HepG2 (cell line): ENCODE data around the gene VCP. TPM values are rescaled to one million over a fixed set of nuclear protein-coding genes. Genes with fewer than 3 reads are reported as not detected.
A peak's percentile ranks its signal among the peaks of the same experiment; 100 is the strongest.

Experiments used
- ATF1 ChIP-seq: IDR thresholded peaks from 2 replicates; pipeline ENCODE4 v1.6.1; 2016; ENCODE audit warnings: mild to moderate bottlenecking, control low read depth
- EED ChIP-seq: sonication (generic); formaldehyde crosslinking; IDR thresholded peaks from 2 replicates; pipeline ENCODE4 v1.5.0; 2020; ENCODE audit warnings: mild to moderate bottlenecking, missing genetic modification reagents
- HMGXB3 ChIP-seq: sonication (generic); formaldehyde crosslinking; IDR thresholded peaks from 2 replicates; pipeline ENCODE4 v1.4.0; 2020; ENCODE audit warnings: missing genetic modification reagents, borderline replicate concordance
- IRF9 ChIP-seq: sonication (generic); formaldehyde crosslinking; IDR thresholded peaks from 2 replicates; pipeline ENCODE4 v1.8.0; 2022; ENCODE audit warnings: missing genetic modification reagents, mild to moderate bottlenecking, borderline replicate concordance
- MAZ ChIP-seq, 2 experiments: sonication (generic) in 1 of 2; formaldehyde crosslinking in 1 of 2; IDR thresholded peaks; 2 replicates each; pipeline versions ENCODE4 v1.5.0 to v1.6.1; 2012 to 2020; ENCODE audit warnings: low read depth in 2 of 2, mild to moderate bottlenecking in 2 of 2, borderline replicate concordance in 1 of 2, improper control_type of control experiment in 1 of 2, low read length in 1 of 2, missing genetic modification reagents in 1 of 2, moderate library complexity in 1 of 2
- NONO ChIP-seq, 2 experiments: fragments of 450-650 bp in 1 of 2; sonication (generic) in 1 of 2; formaldehyde crosslinking in 1 of 2; IDR thresholded peaks in 1 of 2; conservative IDR thresholded peaks in 1 of 2; 2 replicates each; pipeline versions ENCODE4 v1.6.1 to v1.8.0; 2017 to 2022; ENCODE audit warnings: mild to moderate bottlenecking in 1 of 2, missing genetic modification reagents in 1 of 2, moderate library complexity in 1 of 2
- NPAS2 ChIP-seq: sonication (generic); formaldehyde crosslinking; IDR thresholded peaks from 2 replicates; pipeline ENCODE4 v1.8.0; 2022; ENCODE audit warnings: mild to moderate bottlenecking, missing genetic modification reagents, borderline replicate concordance
- POLR2A ChIP-seq, 2 experiments: IDR thresholded peaks; 2 replicates each; pipeline ENCODE4 v1.6.1; 2011; ENCODE audit warnings: low read depth in 2 of 2, low read length in 2 of 2, mild to moderate bottlenecking in 1 of 2, moderate library complexity in 1 of 2; ENCODE audit not compliant: insufficient read depth in 1 of 2
- RARA ChIP-seq: IDR thresholded peaks from 2 replicates; pipeline ENCODE4 v1.6.1; 2016; ENCODE audit warnings: missing genetic modification reagents, missing compliant biosample characterization
- RFX5 ChIP-seq: IDR thresholded peaks from 2 replicates; pipeline ENCODE4 v1.6.1; 2011; ENCODE audit warnings: low read depth, low read length, improper control_type of control experiment
- RXRA ChIP-seq: sonication (generic); formaldehyde crosslinking; IDR thresholded peaks from 2 replicates; pipeline ENCODE4 v1.5.1; 2020; ENCODE audit warnings: missing genetic modification reagents
- TARDBP ChIP-seq: sonication (generic); formaldehyde crosslinking; IDR thresholded peaks from 2 replicates; pipeline ENCODE4 v1.8.0; 2022; ENCODE audit warnings: mild to moderate bottlenecking, missing genetic modification reagents
- ZFP62 ChIP-seq: sonication (generic); formaldehyde crosslinking; IDR thresholded peaks from 2 replicates; pipeline ENCODE4 v1.4.0; 2020; ENCODE audit warnings: missing genetic modification reagents
- ZNF274 ChIP-seq: sonication (generic); formaldehyde crosslinking; IDR thresholded peaks from 2 replicates; pipeline ENCODE4 v1.5.1; 2020; ENCODE audit warnings: mild to moderate bottlenecking, missing genetic modification reagents
- ZNF367 ChIP-seq: sonication (generic); formaldehyde crosslinking; IDR thresholded peaks from 2 replicates; pipeline ENCODE4 v1.4.0; 2020; ENCODE audit warnings: missing genetic modification reagents, borderline replicate concordance
- ZNF501 ChIP-seq: sonication (generic); formaldehyde crosslinking; IDR thresholded peaks from 2 replicates; pipeline ENCODE4 v1.5.1; 2020; ENCODE audit warnings: mild to moderate bottlenecking, moderate library complexity, missing genetic modification reagents
- ZNF567 ChIP-seq: sonication (generic); formaldehyde crosslinking; IDR thresholded peaks from 2 replicates; pipeline ENCODE4 v1.8.1; 2023; ENCODE audit warnings: mild to moderate bottlenecking, missing genetic modification reagents, borderline replicate concordance
- ZNF749 ChIP-seq: sonication (generic); formaldehyde crosslinking; IDR thresholded peaks from 2 replicates; pipeline ENCODE4 v1.8.0; 2022; ENCODE audit warnings: mild to moderate bottlenecking, missing genetic modification reagents, moderate library complexity, borderline replicate concordance
- ZNF883 ChIP-seq: sonication (generic); formaldehyde crosslinking; IDR thresholded peaks from 2 replicates; pipeline ENCODE4 v1.5.1; 2020; ENCODE audit warnings: mild to moderate bottlenecking, missing genetic modification reagents; ENCODE audit errors: not compliant biosample characterization
- polyA plus RNA-seq, 8 experiments: library from polyadenylated mRNA; depleted of rRNA in 3 of 8; stranded (reverse) in 7 of 8; unstranded in 1 of 8; fragments of >200 nt; fragmentation: Illumina TruSeq in 4 of 8; extraction: Trizol in 4 of 8; gene quantifications; 2 replicates each; pipeline versions ENCODE4 v1.2.1 to v1.2.3, GENCODE V29; 2011 to 2016; ENCODE audit warnings: low read depth in 4 of 8, missing spikeins in 1 of 8, mixed read lengths in 1 of 8; ENCODE audit not compliant: insufficient read depth in 1 of 8
- total RNA-seq, 5 experiments: library from RNA; depleted of rRNA; stranded (reverse); fragments of >200 nt; fragmentation: Illumina TruSeq; extraction: Trizol; gene quantifications; 2 replicates each; pipeline ENCODE4 v1.2.3, GENCODE V29; 2016; ENCODE audit warnings: low read depth in 1 of 5
- TF ChIP-seq, protein P1 (sequence below): sonication (generic); formaldehyde crosslinking; IDR thresholded peaks from 2 replicates; pipeline ENCODE4 v1.9.0; 2022; ENCODE audit warnings: low read depth, missing genetic modification reagents

The VCP gene
- total and polyA plus RNA-seq, 2 of the 13 experiments (the other 11 are each of a cell fraction or from before 2014, with no cell fraction given), result 143 to 391 TPM

DNA sequence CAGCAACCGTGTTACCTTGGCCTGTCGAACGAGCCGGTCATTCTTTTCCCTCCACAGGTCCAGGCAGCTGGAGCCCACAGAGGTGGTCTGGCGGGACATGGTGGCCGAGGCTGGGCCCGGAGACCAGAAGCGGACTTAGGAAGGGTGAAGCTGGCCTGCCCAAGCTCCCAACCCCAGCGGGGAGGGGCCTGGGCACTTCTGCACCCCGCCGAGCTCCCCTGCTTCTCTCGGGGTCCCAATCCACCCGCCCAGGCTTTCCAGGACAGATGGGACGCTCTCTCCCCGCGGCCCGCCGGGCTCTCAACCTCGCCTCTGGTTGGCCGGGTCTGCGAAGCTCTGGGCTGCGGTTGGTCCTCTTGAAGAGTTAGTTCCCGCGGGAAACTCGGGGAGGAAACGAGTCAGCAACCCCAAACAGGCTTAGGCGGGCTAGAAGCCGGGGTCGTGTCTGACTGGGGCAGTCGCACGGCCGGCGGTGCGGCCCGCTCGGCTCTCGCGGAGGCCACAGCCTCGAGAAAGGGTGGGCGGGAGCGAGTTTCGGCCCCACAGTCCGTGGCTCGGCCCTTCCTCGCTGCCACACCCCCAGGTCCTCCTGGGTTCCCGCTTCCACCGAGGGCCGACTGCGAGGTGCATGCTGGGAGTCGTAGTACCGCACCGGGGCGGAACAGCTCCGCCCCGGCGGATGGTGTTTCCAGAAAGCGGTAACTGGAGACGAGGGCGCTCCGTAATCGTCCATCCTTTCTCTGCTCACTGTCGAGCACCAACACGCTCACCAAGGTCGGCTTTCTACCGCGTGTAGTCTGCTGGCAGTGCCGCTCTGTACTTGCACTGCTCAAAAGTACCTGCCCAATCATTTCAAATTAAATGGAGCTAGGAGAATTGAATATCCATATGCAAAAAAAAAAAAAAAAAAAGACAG lies 7.3 kb upstream of the VCP start, which contains the start of gene FANCG (continued):
- 0 out of 2 replicates have a peak, but pooled peaks have one; percentile 4 for TF ChIP-seq HMGXB3 (CRISPR knock-in tag)
- TF ChIP-seq NPAS2 (CRISPR knock-in tag), result no peak
- TF ChIP-seq ZNF274, result peak; percentile 36; the same call in 1 of the 2 replicates
- TF ChIP-seq RFX5, result no peak
- TF ChIP-seq POLR2A (IDR thresholded peaks at IDR 0.05; ENCODE audit: insufficient read depth in 1 of 2, low read depth in 2 of 2, low read length in 2 of 2), result peak in 1 of 2 experiments; percentile 47; a peak in 1 of 4 replicates
- TF ChIP-seq ZNF883 (CRISPR knock-in tag), result peak; percentile 62
- TF ChIP-seq NONO (IDR thresholded peaks at IDR 0.05), result no peak
- peak; percentile 65 for TF ChIP-seq NONO (CRISPR knock-in tag; conservative IDR thresholded peaks at IDR 0.05)
- TF ChIP-seq, protein P1, sequence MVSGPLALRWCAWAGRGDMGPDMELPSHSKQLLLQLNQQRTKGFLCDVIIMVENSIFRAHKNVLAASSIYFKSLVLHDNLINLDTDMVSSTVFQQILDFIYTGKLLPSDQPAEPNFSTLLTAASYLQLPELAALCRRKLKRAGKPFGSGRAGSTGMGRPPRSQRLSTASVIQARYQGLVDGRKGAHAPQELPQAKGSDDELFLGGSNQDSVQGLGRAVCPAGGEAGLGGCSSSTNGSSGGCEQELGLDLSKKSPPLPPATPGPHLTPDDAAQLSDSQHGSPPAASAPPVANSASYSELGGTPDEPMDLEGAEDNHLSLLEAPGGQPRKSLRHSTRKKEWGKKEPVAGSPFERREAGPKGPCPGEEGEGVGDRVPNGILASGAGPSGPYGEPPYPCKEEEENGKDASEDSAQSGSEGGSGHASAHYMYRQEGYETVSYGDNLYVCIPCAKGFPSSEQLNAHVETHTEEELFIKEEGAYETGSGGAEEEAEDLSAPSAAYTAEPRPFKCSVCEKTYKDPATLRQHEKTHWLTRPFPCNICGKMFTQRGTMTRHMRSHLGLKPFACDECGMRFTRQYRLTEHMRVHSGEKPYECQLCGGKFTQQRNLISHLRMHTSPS (CRISPR knock-in tag), result 0 out of 2 replicates have a peak, but pooled peaks have one; percentile 46
- TF ChIP-seq IRF9, result peak; percentile 53; the same call in 1 of the 2 replicates
- no peak for TF ChIP-seq MAZ (IDR thresholded peaks at IDR 0.05; ENCODE audit: borderline replicate concordance, low read depth, low read length)
- peak; percentile 16 for TF ChIP-seq MAZ (CRISPR knock-in tag; IDR thresholded peaks at IDR 0.05; ENCODE audit: low read depth)
- no peak for TF ChIP-seq RARA (CRISPR knock-in tag)
- peak; percentile 89 for TF ChIP-seq TARDBP (CRISPR knock-in tag)
- peak; percentile 81; the same call in 1 of the 2 replicates for TF ChIP-seq EED (CRISPR knock-in tag)
- TF ChIP-seq ZNF367, result no peak; the same call in 1 of the 2 replicates
- TF ChIP-seq ZNF567 (CRISPR knock-in tag), result no peak
- peak; percentile 54; the same call in 1 of the 2 replicates for TF ChIP-seq RXRA (CRISPR knock-in tag)
- peak; percentile 88; the same call in 1 of the 2 replicates for TF ChIP-seq ZNF501
- TF ChIP-seq ATF1 (CRISPR knock-in tag), result no peak
- TF ChIP-seq ZFP62 (CRISPR knock-in tag), result no peak
- TF ChIP-seq ZNF749 (CRISPR knock-in tag), result peak; percentile 82; the same call in 1 of the 2 replicates
